Fibroblast of lung (primary cell): ENCODE data around the gene SPAG7. TPM values are rescaled to one million over a fixed set of nuclear protein-coding genes. Genes with fewer than 3 reads are reported as not detected.

Experiments
- DNase-seq, 2 donors: peaks; one replicate each; pipeline versions ENCODE4 v3.0.0 to v3.0.0-alpha.2; 2010; ENCODE audit warnings: low read depth in 2 of 2
- H2AFZ ChIP-seq: 2 replicates; pipeline ENCODE4 v1.5.1; 2012; ENCODE audit warnings: low read length, control low read depth, inconsistent platforms
- H3K27ac ChIP-seq: 2 replicates; pipeline ENCODE4 v1.5.1; 2011; ENCODE audit warnings: low read length, control low read depth; ENCODE audit not compliant: insufficient read depth
- H3K27me3 ChIP-seq: 2 replicates; pipeline ENCODE4 v1.5.1; 2011; ENCODE audit warnings: mild to moderate bottlenecking, low read length; ENCODE audit not compliant: control insufficient read depth, insufficient read depth
- H3K36me3 ChIP-seq: 2 replicates; pipeline ENCODE4 v1.5.1; 2011; ENCODE audit warnings: low read length; ENCODE audit not compliant: control insufficient read depth, insufficient read depth
- H3K4me1 ChIP-seq: 2 replicates; pipeline ENCODE4 v1.5.1; 2011; ENCODE audit warnings: low read length; ENCODE audit not compliant: control insufficient read depth, insufficient read depth; ENCODE audit errors: extremely low read depth
- H3K4me2 ChIP-seq: 2 replicates; pipeline ENCODE4 v1.5.1; 2011; ENCODE audit warnings: low read length, control low read depth; ENCODE audit not compliant: insufficient read depth; ENCODE audit errors: extremely low read depth
- H3K4me3 ChIP-seq, 4 experiments: fragments of 200-600 bp in 1 of 4; sonication (generic) in 1 of 4; replicated peaks in 1 of 4; 2 replicates each; pipeline ENCODE4 v1.5.1; 2011 to 2016; ENCODE audit warnings: low read length in 4 of 4, low read depth in 3 of 4, mild to moderate bottlenecking in 3 of 4, control low read depth in 2 of 4, inconsistent platforms in 1 of 4, mixed read lengths in 1 of 4; ENCODE audit not compliant: insufficient read depth in 1 of 4; ENCODE audit errors: control extremely low read depth in 1 of 4
- H3K79me2 ChIP-seq: 2 replicates; pipeline ENCODE4 v1.5.1; 2012; ENCODE audit warnings: mild to moderate bottlenecking, low read length, inconsistent platforms; ENCODE audit not compliant: control insufficient read depth, insufficient read depth
- H3K9ac ChIP-seq: 2 replicates; pipeline ENCODE4 v1.5.1; 2011; ENCODE audit warnings: mild to moderate bottlenecking, low read length, control low read depth; ENCODE audit not compliant: insufficient read depth
- H3K9me3 ChIP-seq: 2 replicates; pipeline ENCODE4 v1.5.1; 2012; ENCODE audit warnings: low read depth, low read length; ENCODE audit not compliant: control insufficient read depth, insufficient read depth
- H4K20me1 ChIP-seq: 2 replicates; pipeline ENCODE4 v1.5.1; 2011; ENCODE audit warnings: low read length; ENCODE audit not compliant: control insufficient read depth, insufficient read depth; ENCODE audit errors: extremely low read depth
- EZH2 ChIP-seq: IDR thresholded peaks from 2 replicates; pipeline ENCODE4 v1.5.1; 2012; ENCODE audit warnings: low read length, control low read depth, mild to moderate bottlenecking; ENCODE audit errors: missing control alignments
- polyA plus RNA-seq, 2 donors: library from polyadenylated mRNA; depleted of rRNA in 1 of 2; stranded (reverse) in 1 of 2; unstranded in 1 of 2; fragments of >200 nt; gene quantifications; 2 replicates each; pipeline ENCODE4 v1.2.1, GENCODE V29; 2011 to 2012; ENCODE audit warnings: missing spikeins in 1 of 2
- total RNA-seq: library from RNA; depleted of rRNA; stranded (reverse); fragments of >200 nt; gene quantifications from 2 replicates; pipeline ENCODE4 v1.2.1, GENCODE V29; 2014
- TF ChIP-seq, protein P1 (sequence below), 2 donors: IDR thresholded peaks in 1 of 2; conservative IDR thresholded peaks in 1 of 2; 1 replicate in 1 of 2; 2 replicates in 1 of 2; pipeline ENCODE4 v1.5.1; 2011 to 2012; ENCODE audit warnings: low read length in 2 of 2, control low read depth in 1 of 2, inconsistent platforms in 1 of 2, low read depth in 1 of 2, mild to moderate bottlenecking in 1 of 2

The SPAG7 gene
- total and polyA plus RNA-seq, 2 donors (not counting 1 experiment from before 2014, with no cell fraction given): 62.8 to 83.0 TPM

DNA sequence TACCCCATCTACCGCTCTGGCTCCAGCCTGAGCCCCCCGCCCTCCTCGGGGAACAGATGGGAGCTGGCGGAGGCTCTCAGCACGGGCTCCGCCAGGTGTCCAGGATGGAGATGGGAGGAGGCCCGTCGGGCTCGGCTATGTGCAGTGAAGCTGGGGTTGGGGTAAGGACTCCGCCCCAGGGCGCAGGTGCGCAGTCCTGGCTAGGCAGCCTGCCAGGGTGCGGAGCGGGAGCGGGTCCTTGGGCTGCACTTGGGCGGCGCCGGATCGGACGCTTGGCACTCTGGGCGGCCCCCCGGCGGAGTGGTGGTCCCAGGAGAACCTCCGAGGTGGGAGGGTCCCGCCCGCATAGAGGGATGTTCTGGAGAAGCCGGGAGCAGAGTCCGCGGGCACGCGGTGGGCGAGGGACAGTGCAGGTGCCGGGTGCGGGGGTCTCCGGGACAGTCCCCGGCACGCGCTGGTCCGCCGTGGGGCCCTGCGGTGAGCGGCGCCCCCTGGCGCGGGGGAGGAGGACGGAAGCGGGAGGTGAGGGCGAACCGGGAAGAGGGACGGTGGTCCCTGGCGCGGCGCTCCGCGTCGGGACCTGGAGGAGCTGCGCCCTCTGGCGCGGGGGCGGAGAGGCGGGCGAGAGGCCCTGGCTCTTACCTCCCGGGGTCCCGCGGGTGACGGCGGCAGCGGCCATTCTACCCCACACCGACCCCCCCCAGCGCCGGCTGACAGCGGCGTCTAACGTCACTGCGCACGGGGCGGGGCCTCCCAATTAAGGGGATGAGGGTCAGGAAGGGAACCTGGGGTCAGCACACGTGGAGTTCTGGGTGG is 19.5 kb upstream of the SPAG7 start, which contains the start of gene CAMTA2:
CAMTA2 (minus strand) TSS at position 725 of the 816 bp plus-strand sequence. CDS start 1,453 bp downstream, outside the sequence.
- Histone ChIP-seq H4K20me1 (no peaks in the 10 kb centered on the region), H3K27ac (peak within 1 kb of the TSS; percentile 87), H3K79me2 (peaks cover 8% of the 10 kb centered on the region), H3K36me3 (peaks cover 3% of the 10 kb centered on the region), H3K27me3 (no peaks in the 10 kb centered on the region), H2AFZ (peak within 1 kb of the TSS; percentile 90), H3K9ac (peak within 1 kb of the TSS; percentile 82), H3K4me3 (peak within 1 kb of the TSS; percentile 81 to 98 (median 85)), H3K9me3 (no peaks in the 10 kb centered on the region), H3K4me2 (peak within 1 kb of the TSS; percentile 96), H3K4me1 (peaks cover 7% of the 10 kb centered on the region)
- DNase-seq: peak; percentile 61 to 69
- no peak for TF ChIP-seq EZH2
- TF ChIP-seq, protein P1, sequence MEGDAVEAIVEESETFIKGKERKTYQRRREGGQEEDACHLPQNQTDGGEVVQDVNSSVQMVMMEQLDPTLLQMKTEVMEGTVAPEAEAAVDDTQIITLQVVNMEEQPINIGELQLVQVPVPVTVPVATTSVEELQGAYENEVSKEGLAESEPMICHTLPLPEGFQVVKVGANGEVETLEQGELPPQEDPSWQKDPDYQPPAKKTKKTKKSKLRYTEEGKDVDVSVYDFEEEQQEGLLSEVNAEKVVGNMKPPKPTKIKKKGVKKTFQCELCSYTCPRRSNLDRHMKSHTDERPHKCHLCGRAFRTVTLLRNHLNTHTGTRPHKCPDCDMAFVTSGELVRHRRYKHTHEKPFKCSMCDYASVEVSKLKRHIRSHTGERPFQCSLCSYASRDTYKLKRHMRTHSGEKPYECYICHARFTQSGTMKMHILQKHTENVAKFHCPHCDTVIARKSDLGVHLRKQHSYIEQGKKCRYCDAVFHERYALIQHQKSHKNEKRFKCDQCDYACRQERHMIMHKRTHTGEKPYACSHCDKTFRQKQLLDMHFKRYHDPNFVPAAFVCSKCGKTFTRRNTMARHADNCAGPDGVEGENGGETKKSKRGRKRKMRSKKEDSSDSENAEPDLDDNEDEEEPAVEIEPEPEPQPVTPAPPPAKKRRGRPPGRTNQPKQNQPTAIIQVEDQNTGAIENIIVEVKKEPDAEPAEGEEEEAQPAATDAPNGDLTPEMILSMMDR (conservative IDR thresholded peaks at IDR 0.05 in 1 of 2, IDR thresholded peaks at IDR 0.05 in 1 of 2; ENCODE audit: low read depth in 1 of 2, low read length in 2 of 2): peak; percentile 49 to 66

DNA sequence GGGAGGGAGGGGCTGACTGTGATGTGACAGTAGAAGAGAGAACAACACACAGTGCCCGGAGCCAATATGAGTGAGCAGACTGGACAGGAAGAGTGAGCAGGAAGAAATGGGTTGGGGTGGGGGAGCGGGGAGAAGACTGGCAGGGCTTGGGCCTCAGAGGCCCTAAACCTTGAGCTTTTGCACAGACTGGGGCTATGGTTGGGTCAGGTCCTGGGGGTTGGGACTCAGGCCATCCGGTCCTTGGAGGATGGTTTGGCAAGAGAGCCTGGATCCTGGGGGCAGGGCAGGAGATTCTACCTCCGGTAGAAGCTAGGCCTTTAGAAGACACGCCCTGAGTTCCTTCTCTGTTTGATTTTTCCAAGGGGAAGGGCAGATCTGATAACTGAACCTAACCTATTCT is 18.8 kb upstream of the SPAG7 start:
- Histone ChIP-seq H2AFZ (peak overlapping the region; percentile 90), H3K79me2 (peaks cover 8% of the 10 kb centered on the region), H3K4me1 (peaks cover 7% of the 10 kb centered on the region), H3K4me2 (peak overlapping the region; percentile 94), H3K27me3 (no peaks in the 10 kb centered on the region), H3K27ac (peak overlapping the region; percentile 87), H3K9me3 (no peaks in the 10 kb centered on the region), H3K9ac (no peak overlapping the region), H4K20me1 (no peaks in the 10 kb centered on the region), H3K4me3 (peak overlapping the region; percentile 81 to 98 (median 85)), H3K36me3 (peaks cover 7% of the 10 kb centered on the region)
- no peak for DNase-seq
- TF ChIP-seq, protein P1 (conservative IDR thresholded peaks at IDR 0.05 in 1 of 2, IDR thresholded peaks at IDR 0.05 in 1 of 2; ENCODE audit: low read depth in 1 of 2, low read length in 2 of 2): no peak
- no peak for TF ChIP-seq EZH2

DNA sequence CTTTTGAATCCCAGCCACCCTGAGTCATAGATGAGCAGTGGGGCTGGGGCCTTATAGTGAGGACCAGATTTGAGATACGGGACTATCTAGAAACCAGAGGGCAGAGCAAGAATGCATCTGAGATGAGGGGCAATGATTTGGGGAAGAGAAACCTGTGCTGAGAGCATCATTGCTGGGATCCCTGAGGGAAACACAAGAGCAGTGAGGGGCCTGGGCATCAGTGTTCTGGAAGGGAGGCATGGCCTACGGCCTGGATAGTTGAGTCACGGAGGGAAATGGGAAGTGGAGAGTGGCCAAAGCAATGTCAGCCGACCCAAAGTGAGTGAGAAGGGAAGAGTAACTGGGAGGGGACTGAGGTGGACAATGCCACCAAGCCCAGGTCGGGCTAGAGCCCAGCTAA is 14.7 kb upstream of the SPAG7 start:
- no peak overlapping the region for H3K4me3 ChIP-seq
- H3K79me2 ChIP-seq: peaks cover 8% of the 10 kb centered on the region
- H3K4me1 ChIP-seq: no peaks in the 10 kb centered on the region
- H4K20me1 ChIP-seq: no peaks in the 10 kb centered on the region
- H2AFZ ChIP-seq: no peak overlapping the region
- H3K4me2 ChIP-seq: no peak overlapping the region
- no peak overlapping the region for H3K27ac ChIP-seq
- H3K27me3 ChIP-seq: no peaks in the 10 kb centered on the region
- no peak for DNase-seq
- H3K36me3 ChIP-seq: peaks cover 23% of the 10 kb centered on the region
- H3K9ac ChIP-seq: no peak overlapping the region
- H3K9me3 ChIP-seq: no peaks in the 10 kb centered on the region
- TF ChIP-seq EZH2: no peak
- TF ChIP-seq, protein P1 (conservative IDR thresholded peaks at IDR 0.05 in 1 of 2, IDR thresholded peaks at IDR 0.05 in 1 of 2; ENCODE audit: low read depth in 1 of 2, low read length in 2 of 2): no peak
